HG03469 (cell line): ENCODE measurements around the gene VPS11.
A peak's percentile ranks its signal among the peaks of the same experiment; 100 is the strongest.

Source experiments
- ATAC-seq: cut with Tn5 transposase; IDR thresholded peaks from one replicate; pipeline ENCODE4 v1.9.1; 2021; ENCODE audit warnings: mild to moderate bottlenecking, moderate library complexity, moderate number of reproducible peaks; ENCODE audit not compliant: unreplicated experiment

The VPS11 gene

GRCh38 chr11:119118946-119119345, 51.3 kb downstream of the VPS11 start:
- no peak for ATAC-seq

GRCh38 chr11:119120639-119121007, 53.0 kb downstream of the VPS11 start:
- ATAC-seq: no peak

GRCh38 chr11:119121008-119121810, 53.6 kb downstream of the VPS11 start, which contains the start of gene HINFP:
TSS of gene HINFP (plus strand) at chr11:119121580. CDS start at chr11:119126945, 5,365 bp downstream.
- peak; percentile 92 for ATAC-seq

- ATAC-seq: no peak
Measured at GRCh38 chr11:119121811-119122124, 54.1 kb downstream of the VPS11 start.

GRCh38 chr11:119125821-119126220, 58.2 kb downstream of the VPS11 start:
- no peak for ATAC-seq

GRCh38 chr11:119126675-119127268, 59.2 kb downstream of the VPS11 start:
- no peak for ATAC-seq

- no peak for ATAC-seq
Measured at GRCh38 chr11:119130662-119131061, 63.0 kb downstream of the VPS11 start.
